GM13976 (cell line): ENCODE data around the gene MCL1.

ENCODE experiments used
- DNase-seq: peaks from one replicate; pipeline ENCODE4 v3.0.0; 2012; ENCODE audit warnings: low spot score
- CTCF ChIP-seq: IDR thresholded peaks from 2 replicates; pipeline ENCODE4 v1.5.1; 2012; ENCODE audit warnings: borderline replicate concordance, mild to moderate bottlenecking; ENCODE audit not compliant: insufficient read depth; ENCODE audit errors: extremely low read depth, missing control alignments, control extremely low read depth
- in situ Hi-C: fragments of 300-500 bp; cut with MboI; formaldehyde crosslinking; loops from one replicate; pipeline ENCODE4 v1.12.0; 2022; ENCODE audit warnings: low sequenced_read_pairs, mixed read lengths, inconsistent platforms; ENCODE audit not compliant: unreplicated experiment

Gene MCL1

GRCh38 chr1:150532860-150533259 lies 46.5 kb downstream of the MCL1 start:
- in situ Hi-C loops = no loop called here
- DNase-seq = no peak
- no peak for TF ChIP-seq CTCF

DNA sequence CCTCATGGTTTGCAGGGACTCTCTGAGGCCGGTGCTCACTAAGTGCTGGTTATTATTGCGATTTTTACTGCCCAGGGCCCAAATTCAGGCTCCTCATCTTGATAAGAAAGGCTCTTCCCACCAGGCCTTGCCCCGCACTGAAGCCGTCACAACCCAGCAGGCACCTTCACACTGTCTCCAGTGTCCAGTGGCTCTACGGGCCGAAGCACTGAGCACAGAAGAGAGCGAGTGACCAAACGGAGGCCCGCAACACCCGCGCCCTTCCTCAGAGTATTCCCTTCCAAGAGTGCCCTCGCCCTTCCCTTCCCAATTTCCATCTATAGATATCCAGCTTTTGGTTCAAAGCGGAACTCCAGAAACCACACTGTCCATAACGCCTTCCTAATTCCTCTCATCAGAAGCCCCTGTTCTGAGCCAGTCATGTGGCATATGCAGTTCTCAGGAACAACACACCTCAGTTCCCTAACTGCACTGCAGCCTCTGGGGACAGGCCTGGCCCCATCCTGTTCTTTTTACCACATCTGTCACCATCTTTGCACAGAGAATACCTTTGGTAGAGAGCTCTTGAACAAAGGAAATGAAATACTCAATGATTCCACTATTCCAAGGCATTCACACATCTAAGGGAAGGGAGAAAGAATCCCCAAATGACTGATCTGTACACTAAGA lies 48.8 kb downstream of the MCL1 start:
- no peak for TF ChIP-seq CTCF
- no peak for DNase-seq
- in situ Hi-C loops = no loop called here

GRCh38 chr1:150529017-150529416 lies 50.4 kb downstream of the MCL1 start:
- no peak for DNase-seq
- in situ Hi-C loops = no loop called here
- TF ChIP-seq CTCF = no peak

- in situ Hi-C loops = no loop called here
- no peak for DNase-seq
- TF ChIP-seq CTCF = no peak
These were observed 51.2 kb downstream of the MCL1 start for GRCh38 chr1:150528196-150528595.

- no peak for DNase-seq
- in situ Hi-C loops = no loop called here
- TF ChIP-seq CTCF = no peak
These were observed 54.1 kb downstream of the MCL1 start for GRCh38 chr1:150525348-150525747.
